Mammary epithelial cell (primary cell): ENCODE data around the gene ALOX12.

Source experiments
- EZH2 ChIP-seq: IDR thresholded peaks from 2 replicates; pipeline ENCODE4 v1.6.1; 2012; ENCODE audit warnings: low read length, inconsistent platforms, borderline replicate concordance
- TF ChIP-seq, protein P1 (sequence below), 2 donors: IDR thresholded peaks in 1 of 2; conservative IDR thresholded peaks in 1 of 2; 2 replicates each; pipeline ENCODE4 v1.5.1; 2011 to 2012; ENCODE audit warnings: inconsistent platforms in 2 of 2, low read length in 2 of 2, mild to moderate bottlenecking in 2 of 2, control low read depth in 1 of 2, low read depth in 1 of 2; ENCODE audit not compliant: insufficient read depth in 1 of 2; ENCODE audit errors: extremely low read depth in 1 of 2

DNA sequence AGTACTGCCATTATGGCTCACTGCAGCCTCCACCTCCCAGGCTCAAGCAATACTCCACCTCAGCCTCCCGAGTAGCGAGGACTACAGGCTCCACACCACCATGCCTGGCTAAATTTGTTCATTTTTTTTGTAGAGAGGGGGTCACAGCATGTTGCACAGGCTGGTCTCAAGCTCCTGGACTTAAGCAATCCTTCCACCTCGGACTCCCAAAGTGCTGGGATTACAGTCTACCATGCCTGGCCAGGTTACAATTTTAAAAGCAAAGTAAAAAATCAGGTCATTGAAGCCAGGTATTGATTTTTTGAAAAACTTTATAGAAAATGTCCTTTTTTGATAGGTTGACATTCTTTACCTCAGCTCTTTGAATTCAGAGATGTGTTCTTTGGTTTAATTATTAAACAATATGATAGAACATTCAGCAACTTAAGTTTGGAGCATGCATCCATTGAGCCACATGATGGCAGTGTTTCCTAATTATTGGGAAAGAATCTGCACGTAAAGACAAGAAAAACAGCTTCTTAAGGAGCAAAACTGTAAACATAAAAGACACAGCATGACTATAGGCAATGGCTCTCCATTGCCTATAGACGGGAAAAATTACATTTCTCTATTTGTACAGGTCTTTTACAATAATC is 49.8 kb downstream of the ALOX12 start:
- TF ChIP-seq, protein P1, sequence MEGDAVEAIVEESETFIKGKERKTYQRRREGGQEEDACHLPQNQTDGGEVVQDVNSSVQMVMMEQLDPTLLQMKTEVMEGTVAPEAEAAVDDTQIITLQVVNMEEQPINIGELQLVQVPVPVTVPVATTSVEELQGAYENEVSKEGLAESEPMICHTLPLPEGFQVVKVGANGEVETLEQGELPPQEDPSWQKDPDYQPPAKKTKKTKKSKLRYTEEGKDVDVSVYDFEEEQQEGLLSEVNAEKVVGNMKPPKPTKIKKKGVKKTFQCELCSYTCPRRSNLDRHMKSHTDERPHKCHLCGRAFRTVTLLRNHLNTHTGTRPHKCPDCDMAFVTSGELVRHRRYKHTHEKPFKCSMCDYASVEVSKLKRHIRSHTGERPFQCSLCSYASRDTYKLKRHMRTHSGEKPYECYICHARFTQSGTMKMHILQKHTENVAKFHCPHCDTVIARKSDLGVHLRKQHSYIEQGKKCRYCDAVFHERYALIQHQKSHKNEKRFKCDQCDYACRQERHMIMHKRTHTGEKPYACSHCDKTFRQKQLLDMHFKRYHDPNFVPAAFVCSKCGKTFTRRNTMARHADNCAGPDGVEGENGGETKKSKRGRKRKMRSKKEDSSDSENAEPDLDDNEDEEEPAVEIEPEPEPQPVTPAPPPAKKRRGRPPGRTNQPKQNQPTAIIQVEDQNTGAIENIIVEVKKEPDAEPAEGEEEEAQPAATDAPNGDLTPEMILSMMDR (conservative IDR thresholded peaks at IDR 0.05 in 1 of 2, IDR thresholded peaks at IDR 0.05 in 1 of 2; ENCODE audit: extremely low read depth in 1 of 2, insufficient read depth in 1 of 2, low read depth in 1 of 2, low read length in 2 of 2) = peak; percentile 79 to 88
- no peak for TF ChIP-seq EZH2
